ENCODE results near the gene MLNR. TPM values are rescaled to one million over a fixed set of nuclear protein-coding genes. Genes with fewer than 3 reads are reported as not detected.
A peak's percentile ranks its signal among the peaks of the same experiment; 100 is the strongest.

MLNR gene
- total and polyA plus RNA-seq, 4 donors = 0.09 TPM; not detected in 3

DNA sequence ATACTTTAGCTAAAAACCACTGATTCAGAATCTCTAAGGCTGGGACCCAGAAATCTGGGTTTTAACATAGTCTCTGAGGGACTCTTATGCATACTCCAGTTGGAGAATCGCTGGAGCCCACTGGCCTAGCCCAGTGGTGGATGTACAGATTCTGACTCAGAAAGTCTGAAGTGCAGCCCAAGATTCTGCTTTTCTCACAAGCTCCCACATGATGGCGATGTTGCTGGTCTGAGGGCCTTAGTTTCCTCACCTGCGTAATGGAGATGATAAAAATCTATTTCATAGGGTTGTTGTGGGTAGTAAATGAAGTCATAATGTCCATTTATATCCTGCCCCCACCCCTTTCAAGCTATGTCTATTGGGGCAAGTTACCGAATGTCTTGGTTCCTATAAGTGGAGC is 19.9 kb downstream of the MLNR start:
- TF ChIP-seq FOXA1 (IDR thresholded peaks at IDR 0.05) (no peak), HNF4A (conservative IDR thresholded peaks at IDR 0.05) (peak in 1 of 2 donors; percentile 25), FOXA2 (IDR thresholded peaks at IDR 0.05) (no peak), RAD21 (IDR thresholded peaks at IDR 0.05) (peak; percentile 66 to 76)
- TF ChIP-seq, protein P1, sequence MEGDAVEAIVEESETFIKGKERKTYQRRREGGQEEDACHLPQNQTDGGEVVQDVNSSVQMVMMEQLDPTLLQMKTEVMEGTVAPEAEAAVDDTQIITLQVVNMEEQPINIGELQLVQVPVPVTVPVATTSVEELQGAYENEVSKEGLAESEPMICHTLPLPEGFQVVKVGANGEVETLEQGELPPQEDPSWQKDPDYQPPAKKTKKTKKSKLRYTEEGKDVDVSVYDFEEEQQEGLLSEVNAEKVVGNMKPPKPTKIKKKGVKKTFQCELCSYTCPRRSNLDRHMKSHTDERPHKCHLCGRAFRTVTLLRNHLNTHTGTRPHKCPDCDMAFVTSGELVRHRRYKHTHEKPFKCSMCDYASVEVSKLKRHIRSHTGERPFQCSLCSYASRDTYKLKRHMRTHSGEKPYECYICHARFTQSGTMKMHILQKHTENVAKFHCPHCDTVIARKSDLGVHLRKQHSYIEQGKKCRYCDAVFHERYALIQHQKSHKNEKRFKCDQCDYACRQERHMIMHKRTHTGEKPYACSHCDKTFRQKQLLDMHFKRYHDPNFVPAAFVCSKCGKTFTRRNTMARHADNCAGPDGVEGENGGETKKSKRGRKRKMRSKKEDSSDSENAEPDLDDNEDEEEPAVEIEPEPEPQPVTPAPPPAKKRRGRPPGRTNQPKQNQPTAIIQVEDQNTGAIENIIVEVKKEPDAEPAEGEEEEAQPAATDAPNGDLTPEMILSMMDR (IDR thresholded peaks at IDR 0.05; ENCODE audit: low read depth, low read length, missing input control) = peak; percentile 35
- no peak overlapping the region for H3K27ac ChIP-seq (ENCODE audit: low read depth in 1 of 2, low read length in 2 of 2)
- H3K9me3 ChIP-seq (ENCODE audit: control insufficient read depth in 4 of 4, low read length in 3 of 4) = no peaks in the 10 kb centered on the region
- H3K9ac ChIP-seq (ENCODE audit: low read depth in 1 of 2, low read length in 2 of 2) = no peak overlapping the region
- DNase-seq (ENCODE audit: low spot score) = no peak
- H3K36me3 ChIP-seq (ENCODE audit: control insufficient read depth in 4 of 4, insufficient read depth in 3 of 4, low read depth in 1 of 4, low read length in 3 of 4) = no peaks in the 10 kb centered on the region
- 44% methylated on average over 4 of the region's 4 CpGs for WGBS
- H3K27me3 ChIP-seq (ENCODE audit: control insufficient read depth in 4 of 4, insufficient read depth in 4 of 4, low read length in 3 of 4) = no peaks in the 10 kb centered on the region
- peaks cover 0 to 7% (median 4%) of the 10 kb centered on the region in 4 donors for H3K4me1 ChIP-seq (ENCODE audit: control insufficient read depth in 4 of 4, insufficient read depth in 4 of 4, low read length in 3 of 4)
- H3K4me3 ChIP-seq (ENCODE audit: low read depth in 1 of 3, low read length in 3 of 3) = no peak overlapping the region

DNA sequence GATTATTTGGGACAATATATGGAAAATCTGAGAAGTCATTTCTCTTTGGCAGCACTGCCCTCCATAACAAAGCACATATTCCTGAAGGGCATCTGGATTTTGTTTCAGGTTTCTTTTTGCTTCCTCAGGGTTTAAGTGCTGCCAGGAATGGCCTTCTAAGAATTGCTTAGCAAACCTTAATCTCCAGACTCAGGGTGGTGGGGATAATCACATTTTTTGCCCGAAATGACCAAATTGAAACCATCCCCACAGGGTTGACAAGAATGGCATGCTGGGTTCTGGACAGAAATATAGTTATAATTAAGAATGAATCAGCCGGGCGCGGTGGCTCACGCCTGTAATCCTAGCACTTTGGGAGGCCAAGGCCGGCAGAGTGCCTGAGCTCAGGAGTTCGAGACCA is 21.2 kb downstream of the MLNR start:
- Histone ChIP-seq H3K27me3 (ENCODE audit: control insufficient read depth in 4 of 4, insufficient read depth in 4 of 4, low read length in 3 of 4) (no peaks in the 10 kb centered on the region), H3K4me1 (ENCODE audit: control insufficient read depth in 4 of 4, insufficient read depth in 4 of 4, low read length in 3 of 4) (peaks cover 0 to 1% (median 0%) of the 10 kb centered on the region in 4 donors), H3K9ac (ENCODE audit: low read depth in 1 of 2, low read length in 2 of 2) (no peak overlapping the region), H3K36me3 (ENCODE audit: control insufficient read depth in 4 of 4, insufficient read depth in 3 of 4, low read depth in 1 of 4, low read length in 3 of 4) (no peaks in the 10 kb centered on the region), H3K27ac (ENCODE audit: low read depth in 1 of 2, low read length in 2 of 2) (no peak overlapping the region), H3K9me3 (ENCODE audit: control insufficient read depth in 4 of 4, low read length in 3 of 4) (no peaks in the 10 kb centered on the region), H3K4me3 (ENCODE audit: low read depth in 1 of 3, low read length in 3 of 3) (no peak overlapping the region)
- no peak for DNase-seq (ENCODE audit: low spot score)
- TF ChIP-seq, protein P1 (IDR thresholded peaks at IDR 0.05; ENCODE audit: low read depth, low read length, missing input control) = no peak
- TF ChIP-seq, protein P2, sequence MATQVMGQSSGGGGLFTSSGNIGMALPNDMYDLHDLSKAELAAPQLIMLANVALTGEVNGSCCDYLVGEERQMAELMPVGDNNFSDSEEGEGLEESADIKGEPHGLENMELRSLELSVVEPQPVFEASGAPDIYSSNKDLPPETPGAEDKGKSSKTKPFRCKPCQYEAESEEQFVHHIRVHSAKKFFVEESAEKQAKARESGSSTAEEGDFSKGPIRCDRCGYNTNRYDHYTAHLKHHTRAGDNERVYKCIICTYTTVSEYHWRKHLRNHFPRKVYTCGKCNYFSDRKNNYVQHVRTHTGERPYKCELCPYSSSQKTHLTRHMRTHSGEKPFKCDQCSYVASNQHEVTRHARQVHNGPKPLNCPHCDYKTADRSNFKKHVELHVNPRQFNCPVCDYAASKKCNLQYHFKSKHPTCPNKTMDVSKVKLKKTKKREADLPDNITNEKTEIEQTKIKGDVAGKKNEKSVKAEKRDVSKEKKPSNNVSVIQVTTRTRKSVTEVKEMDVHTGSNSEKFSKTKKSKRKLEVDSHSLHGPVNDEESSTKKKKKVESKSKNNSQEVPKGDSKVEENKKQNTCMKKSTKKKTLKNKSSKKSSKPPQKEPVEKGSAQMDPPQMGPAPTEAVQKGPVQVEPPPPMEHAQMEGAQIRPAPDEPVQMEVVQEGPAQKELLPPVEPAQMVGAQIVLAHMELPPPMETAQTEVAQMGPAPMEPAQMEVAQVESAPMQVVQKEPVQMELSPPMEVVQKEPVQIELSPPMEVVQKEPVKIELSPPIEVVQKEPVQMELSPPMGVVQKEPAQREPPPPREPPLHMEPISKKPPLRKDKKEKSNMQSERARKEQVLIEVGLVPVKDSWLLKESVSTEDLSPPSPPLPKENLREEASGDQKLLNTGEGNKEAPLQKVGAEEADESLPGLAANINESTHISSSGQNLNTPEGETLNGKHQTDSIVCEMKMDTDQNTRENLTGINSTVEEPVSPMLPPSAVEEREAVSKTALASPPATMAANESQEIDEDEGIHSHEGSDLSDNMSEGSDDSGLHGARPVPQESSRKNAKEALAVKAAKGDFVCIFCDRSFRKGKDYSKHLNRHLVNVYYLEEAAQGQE (IDR thresholded peaks at IDR 0.05) = no peak
- TF ChIP-seq YY1 (IDR thresholded peaks at IDR 0.05) (no peak), TAF1 (conservative IDR thresholded peaks at IDR 0.05) (no peak), HNF4G (IDR thresholded peaks at IDR 0.05) (no peak)
- TF ChIP-seq, protein P3, sequence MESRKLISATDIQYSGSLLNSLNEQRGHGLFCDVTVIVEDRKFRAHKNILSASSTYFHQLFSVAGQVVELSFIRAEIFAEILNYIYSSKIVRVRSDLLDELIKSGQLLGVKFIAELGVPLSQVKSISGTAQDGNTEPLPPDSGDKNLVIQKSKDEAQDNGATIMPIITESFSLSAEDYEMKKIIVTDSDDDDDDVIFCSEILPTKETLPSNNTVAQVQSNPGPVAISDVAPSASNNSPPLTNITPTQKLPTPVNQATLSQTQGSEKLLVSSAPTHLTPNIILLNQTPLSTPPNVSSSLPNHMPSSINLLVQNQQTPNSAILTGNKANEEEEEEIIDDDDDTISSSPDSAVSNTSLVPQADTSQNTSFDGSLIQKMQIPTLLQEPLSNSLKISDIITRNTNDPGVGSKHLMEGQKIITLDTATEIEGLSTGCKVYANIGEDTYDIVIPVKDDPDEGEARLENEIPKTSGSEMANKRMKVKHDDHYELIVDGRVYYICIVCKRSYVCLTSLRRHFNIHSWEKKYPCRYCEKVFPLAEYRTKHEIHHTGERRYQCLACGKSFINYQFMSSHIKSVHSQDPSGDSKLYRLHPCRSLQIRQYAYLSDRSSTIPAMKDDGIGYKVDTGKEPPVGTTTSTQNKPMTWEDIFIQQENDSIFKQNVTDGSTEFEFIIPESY (IDR thresholded peaks at IDR 0.05) = no peak
- 95% methylated on average over 7 of the region's 7 CpGs for WGBS

Measured in liver (tissue), 9 donors.